ENCODE results near the gene CREB5.

CREB5 gene

DNA sequence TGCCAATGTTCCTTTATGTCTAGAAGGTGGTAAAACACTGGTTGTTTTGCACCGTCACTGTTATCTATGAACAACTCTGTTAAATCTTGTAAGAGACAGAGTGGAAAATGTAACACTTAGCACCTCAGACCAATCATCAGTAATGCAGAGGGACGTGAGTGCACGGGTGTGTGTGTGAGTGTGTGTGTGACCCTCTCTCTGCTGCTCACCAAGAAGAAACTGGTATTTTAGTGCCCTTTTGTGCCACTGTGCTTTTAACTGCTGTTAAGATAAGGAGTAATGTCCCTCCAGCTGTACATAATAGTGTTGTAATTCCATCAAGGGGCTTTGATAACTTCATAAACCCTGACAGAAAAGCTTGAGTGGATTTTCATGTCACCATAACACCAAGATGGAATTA, 130.1 kb downstream of the CREB5 start:
- TF ChIP-seq TCF4 (CRISPR knock-in tag; IDR thresholded peaks at IDR 0.05; ENCODE audit: borderline replicate concordance): peak; percentile 56; the same call in 1 of the 2 replicates
- no peak for TF ChIP-seq ESRRG (CRISPR knock-in tag; IDR thresholded peaks at IDR 0.05)
- TF ChIP-seq, protein P1, sequence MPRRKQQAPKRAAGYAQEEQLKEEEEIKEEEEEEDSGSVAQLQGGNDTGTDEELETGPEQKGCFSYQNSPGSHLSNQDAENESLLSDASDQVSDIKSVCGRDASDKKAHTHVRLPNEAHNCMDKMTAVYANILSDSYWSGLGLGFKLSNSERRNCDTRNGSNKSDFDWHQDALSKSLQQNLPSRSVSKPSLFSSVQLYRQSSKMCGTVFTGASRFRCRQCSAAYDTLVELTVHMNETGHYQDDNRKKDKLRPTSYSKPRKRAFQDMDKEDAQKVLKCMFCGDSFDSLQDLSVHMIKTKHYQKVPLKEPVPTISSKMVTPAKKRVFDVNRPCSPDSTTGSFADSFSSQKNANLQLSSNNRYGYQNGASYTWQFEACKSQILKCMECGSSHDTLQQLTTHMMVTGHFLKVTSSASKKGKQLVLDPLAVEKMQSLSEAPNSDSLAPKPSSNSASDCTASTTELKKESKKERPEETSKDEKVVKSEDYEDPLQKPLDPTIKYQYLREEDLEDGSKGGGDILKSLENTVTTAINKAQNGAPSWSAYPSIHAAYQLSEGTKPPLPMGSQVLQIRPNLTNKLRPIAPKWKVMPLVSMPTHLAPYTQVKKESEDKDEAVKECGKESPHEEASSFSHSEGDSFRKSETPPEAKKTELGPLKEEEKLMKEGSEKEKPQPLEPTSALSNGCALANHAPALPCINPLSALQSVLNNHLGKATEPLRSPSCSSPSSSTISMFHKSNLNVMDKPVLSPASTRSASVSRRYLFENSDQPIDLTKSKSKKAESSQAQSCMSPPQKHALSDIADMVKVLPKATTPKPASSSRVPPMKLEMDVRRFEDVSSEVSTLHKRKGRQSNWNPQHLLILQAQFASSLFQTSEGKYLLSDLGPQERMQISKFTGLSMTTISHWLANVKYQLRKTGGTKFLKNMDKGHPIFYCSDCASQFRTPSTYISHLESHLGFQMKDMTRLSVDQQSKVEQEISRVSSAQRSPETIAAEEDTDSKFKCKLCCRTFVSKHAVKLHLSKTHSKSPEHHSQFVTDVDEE (CRISPR knock-in tag; IDR thresholded peaks at IDR 0.05): peak; percentile 83
- TF ChIP-seq CSDC2 (CRISPR knock-in tag; IDR thresholded peaks at IDR 0.05): no peak
- TF ChIP-seq GLIS3 (CRISPR knock-in tag; IDR thresholded peaks at IDR 0.05): no peak
- TF ChIP-seq ISL1 (CRISPR knock-in tag; IDR thresholded peaks at IDR 0.05): 0 out of 2 replicates have a peak, but pooled peaks have one; percentile 10
- ATAC-seq: no peak

DNA sequence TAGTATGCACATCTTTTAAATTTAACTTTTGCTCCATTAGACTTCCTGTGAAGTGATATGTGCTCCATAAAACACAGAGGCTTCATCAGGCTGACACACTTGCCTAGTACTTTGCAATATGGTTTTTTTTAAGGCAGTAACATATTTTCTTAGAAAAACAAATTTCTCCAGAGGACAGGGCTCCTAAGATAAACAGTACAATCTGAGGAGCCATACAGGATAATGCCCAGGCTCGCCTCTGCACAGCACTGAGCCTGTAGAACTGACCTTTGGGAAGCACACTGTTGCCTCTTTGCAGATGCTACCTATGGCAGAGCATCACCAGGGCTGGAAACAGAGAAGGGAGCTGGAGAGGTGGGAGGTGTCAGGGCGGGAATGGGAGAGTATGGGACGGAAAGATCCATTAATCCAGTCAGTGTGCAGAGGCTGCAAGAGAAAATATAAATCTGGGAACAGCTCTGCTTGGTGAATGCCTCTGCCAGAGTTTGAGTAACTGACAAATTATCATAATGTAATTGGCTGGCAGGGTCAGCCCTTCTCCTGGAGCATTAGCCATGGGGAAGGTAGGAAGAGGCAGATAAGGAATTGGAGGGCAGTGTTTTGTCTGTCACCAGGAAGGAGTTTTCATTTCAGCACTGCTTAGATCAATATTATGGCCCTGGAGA, 132.3 kb downstream of the CREB5 start:
- ATAC-seq: no peak; the same call in 2 of the 3 replicates

DNA sequence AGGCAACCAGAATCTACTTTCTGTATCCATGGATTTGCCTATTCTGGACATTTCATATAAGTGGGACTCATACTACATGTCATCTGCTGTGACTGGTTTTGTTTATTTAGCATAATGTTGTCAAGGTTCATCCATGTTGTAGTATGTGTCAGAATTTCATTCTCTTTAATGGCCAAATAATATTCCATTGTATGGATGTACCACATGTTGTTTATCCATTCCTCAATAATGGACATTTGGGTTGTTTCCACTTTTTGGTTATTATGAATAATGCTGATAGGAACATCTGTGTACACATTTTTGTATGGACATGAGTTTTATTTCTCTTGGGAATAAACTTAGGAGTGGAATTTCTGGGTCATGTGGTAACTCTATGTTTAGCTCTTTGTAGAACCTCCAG, 133.7 kb downstream of the CREB5 start:
- TF ChIP-seq ZNF70 (CRISPR knock-in tag; IDR thresholded peaks at IDR 0.05): no peak
- TF ChIP-seq, protein P2, sequence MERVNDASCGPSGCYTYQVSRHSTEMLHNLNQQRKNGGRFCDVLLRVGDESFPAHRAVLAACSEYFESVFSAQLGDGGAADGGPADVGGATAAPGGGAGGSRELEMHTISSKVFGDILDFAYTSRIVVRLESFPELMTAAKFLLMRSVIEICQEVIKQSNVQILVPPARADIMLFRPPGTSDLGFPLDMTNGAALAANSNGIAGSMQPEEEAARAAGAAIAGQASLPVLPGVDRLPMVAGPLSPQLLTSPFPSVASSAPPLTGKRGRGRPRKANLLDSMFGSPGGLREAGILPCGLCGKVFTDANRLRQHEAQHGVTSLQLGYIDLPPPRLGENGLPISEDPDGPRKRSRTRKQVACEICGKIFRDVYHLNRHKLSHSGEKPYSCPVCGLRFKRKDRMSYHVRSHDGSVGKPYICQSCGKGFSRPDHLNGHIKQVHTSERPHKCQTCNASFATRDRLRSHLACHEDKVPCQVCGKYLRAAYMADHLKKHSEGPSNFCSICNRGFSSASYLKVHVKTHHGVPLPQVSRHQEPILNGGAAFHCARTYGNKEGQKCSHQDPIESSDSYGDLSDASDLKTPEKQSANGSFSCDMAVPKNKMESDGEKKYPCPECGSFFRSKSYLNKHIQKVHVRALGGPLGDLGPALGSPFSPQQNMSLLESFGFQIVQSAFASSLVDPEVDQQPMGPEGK (CRISPR knock-in tag; IDR thresholded peaks at IDR 0.05; ENCODE audit: borderline replicate concordance): no peak
- TF ChIP-seq ISL1 (CRISPR knock-in tag; IDR thresholded peaks at IDR 0.05): no peak
- TF ChIP-seq ZNF8 (CRISPR knock-in tag; IDR thresholded peaks at IDR 0.05): peak; percentile 99
- no peak for TF ChIP-seq ESRRG (CRISPR knock-in tag; IDR thresholded peaks at IDR 0.05)
- TF ChIP-seq ZFP30 (CRISPR knock-in tag; IDR thresholded peaks at IDR 0.05): no peak
- TF ChIP-seq CSDC2 (CRISPR knock-in tag; IDR thresholded peaks at IDR 0.05): no peak
- no peak for ATAC-seq

More for the DNA sequence above, 132.3 kb downstream of the CREB5 start:
- TF ChIP-seq ZFP30 (CRISPR knock-in tag; IDR thresholded peaks at IDR 0.05) (no peak), SNAI2 (CRISPR knock-in tag; IDR thresholded peaks at IDR 0.05) (no peak), TCF4 (CRISPR knock-in tag; IDR thresholded peaks at IDR 0.05; ENCODE audit: borderline replicate concordance) (no peak), ESRRG (CRISPR knock-in tag; IDR thresholded peaks at IDR 0.05) (no peak), ZNF70 (CRISPR knock-in tag; IDR thresholded peaks at IDR 0.05) (no peak), OSR1 (CRISPR knock-in tag; IDR thresholded peaks at IDR 0.05) (no peak), RARB (CRISPR knock-in tag; IDR thresholded peaks at IDR 0.05) (no peak), TOX (CRISPR knock-in tag; IDR thresholded peaks at IDR 0.05; ENCODE audit: borderline replicate concordance) (no peak), GLIS3 (CRISPR knock-in tag; IDR thresholded peaks at IDR 0.05) (no peak), ZNF565 (CRISPR knock-in tag; conservative IDR thresholded peaks at IDR 0.05; ENCODE audit: low read depth) (no peak), ZFP3 (CRISPR knock-in tag; IDR thresholded peaks at IDR 0.05) (no peak), BACH2 (CRISPR knock-in tag; IDR thresholded peaks at IDR 0.05; ENCODE audit: borderline replicate concordance) (no peak)
- TF ChIP-seq, protein P1 (CRISPR knock-in tag; IDR thresholded peaks at IDR 0.05): no peak
- TF ChIP-seq, protein P3, sequence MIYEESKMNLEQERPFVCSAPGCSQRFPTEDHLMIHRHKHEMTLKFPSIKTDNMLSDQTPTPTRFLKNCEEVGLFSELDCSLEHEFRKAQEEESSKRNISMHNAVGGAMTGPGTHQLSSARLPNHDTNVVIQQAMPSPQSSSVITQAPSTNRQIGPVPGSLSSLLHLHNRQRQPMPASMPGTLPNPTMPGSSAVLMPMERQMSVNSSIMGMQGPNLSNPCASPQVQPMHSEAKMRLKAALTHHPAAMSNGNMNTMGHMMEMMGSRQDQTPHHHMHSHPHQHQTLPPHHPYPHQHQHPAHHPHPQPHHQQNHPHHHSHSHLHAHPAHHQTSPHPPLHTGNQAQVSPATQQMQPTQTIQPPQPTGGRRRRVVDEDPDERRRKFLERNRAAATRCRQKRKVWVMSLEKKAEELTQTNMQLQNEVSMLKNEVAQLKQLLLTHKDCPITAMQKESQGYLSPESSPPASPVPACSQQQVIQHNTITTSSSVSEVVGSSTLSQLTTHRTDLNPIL (CRISPR knock-in tag; IDR thresholded peaks at IDR 0.05; ENCODE audit: low read depth): no peak
- TF ChIP-seq, protein P4, sequence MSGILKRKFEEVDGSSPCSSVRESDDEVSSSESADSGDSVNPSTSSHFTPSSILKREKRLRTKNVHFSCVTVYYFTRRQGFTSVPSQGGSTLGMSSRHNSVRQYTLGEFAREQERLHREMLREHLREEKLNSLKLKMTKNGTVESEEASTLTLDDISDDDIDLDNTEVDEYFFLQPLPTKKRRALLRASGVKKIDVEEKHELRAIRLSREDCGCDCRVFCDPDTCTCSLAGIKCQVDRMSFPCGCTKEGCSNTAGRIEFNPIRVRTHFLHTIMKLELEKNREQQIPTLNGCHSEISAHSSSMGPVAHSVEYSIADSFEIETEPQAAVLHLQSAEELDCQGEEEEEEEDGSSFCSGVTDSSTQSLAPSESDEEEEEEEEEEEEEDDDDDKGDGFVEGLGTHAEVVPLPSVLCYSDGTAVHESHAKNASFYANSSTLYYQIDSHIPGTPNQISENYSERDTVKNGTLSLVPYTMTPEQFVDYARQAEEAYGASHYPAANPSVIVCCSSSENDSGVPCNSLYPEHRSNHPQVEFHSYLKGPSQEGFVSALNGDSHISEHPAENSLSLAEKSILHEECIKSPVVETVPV (CRISPR knock-in tag; IDR thresholded peaks at IDR 0.05): no peak
- TF ChIP-seq, protein P5, sequence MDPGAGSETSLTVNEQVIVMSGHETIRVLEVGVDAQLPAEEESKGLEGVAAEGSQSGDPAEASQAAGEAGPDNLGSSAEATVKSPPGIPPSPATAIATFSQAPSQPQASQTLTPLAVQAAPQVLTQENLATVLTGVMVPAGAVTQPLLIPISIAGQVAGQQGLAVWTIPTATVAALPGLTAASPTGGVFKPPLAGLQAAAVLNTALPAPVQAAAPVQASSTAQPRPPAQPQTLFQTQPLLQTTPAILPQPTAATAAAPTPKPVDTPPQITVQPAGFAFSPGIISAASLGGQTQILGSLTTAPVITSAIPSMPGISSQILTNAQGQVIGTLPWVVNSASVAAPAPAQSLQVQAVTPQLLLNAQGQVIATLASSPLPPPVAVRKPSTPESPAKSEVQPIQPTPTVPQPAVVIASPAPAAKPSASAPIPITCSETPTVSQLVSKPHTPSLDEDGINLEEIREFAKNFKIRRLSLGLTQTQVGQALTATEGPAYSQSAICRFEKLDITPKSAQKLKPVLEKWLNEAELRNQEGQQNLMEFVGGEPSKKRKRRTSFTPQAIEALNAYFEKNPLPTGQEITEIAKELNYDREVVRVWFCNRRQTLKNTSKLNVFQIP (CRISPR knock-in tag; IDR thresholded peaks at IDR 0.05; ENCODE audit: borderline replicate concordance, low read depth): no peak

Measured in SK-N-SH treated with all-trans-retinoic acid at 6 μM for 48 hours (cell line).